ENCODE measurements around the gene BRINP2.

The BRINP2 gene

GRCh38 chr1:177329871-177330270 lies 159.1 kb downstream of the BRINP2 start:
- no peak for DNase-seq

All from NCI-H1092 treated with DMSO at 0.1 percent for 48 hours (cell line).